H9 (cell line): ENCODE measurements around the gene SKAP1. TPM values are rescaled to one million over a fixed set of nuclear protein-coding genes. Genes with fewer than 3 reads are reported as not detected.

Experiments used
- DNase-seq: peaks from one replicate; pipeline ENCODE4 v3.0.0-alpha.2; 2017
- H2AFZ ChIP-seq: one replicate; pipeline ENCODE4 v1.6.1; 2013; ENCODE audit warnings: mild to moderate bottlenecking, low read length, control low read depth, moderate library complexity
- H2AK5ac ChIP-seq: 2 replicates; pipeline ENCODE4 v1.6.1; 2013; ENCODE audit warnings: low read length, control low read depth, mixed read lengths; ENCODE audit not compliant: insufficient read length
- H2BK120ac ChIP-seq: one replicate; pipeline ENCODE4 v1.6.1; 2013; ENCODE audit warnings: low read depth, mild to moderate bottlenecking, low read length, control low read depth, inconsistent platforms; ENCODE audit not compliant: poor library complexity, severe bottlenecking
- H2BK12ac ChIP-seq: 2 replicates; pipeline ENCODE4 v1.6.1; 2013; ENCODE audit warnings: low read length, control low read depth, mixed read lengths, low read depth; ENCODE audit not compliant: insufficient read length
- H2BK15ac ChIP-seq: 2 replicates; pipeline ENCODE4 v1.6.1; 2013; ENCODE audit warnings: low read depth, low read length, control low read depth
- H2BK20ac ChIP-seq: one replicate; pipeline ENCODE4 v1.6.1; 2013; ENCODE audit warnings: low read depth, mild to moderate bottlenecking, low read length, control low read depth, inconsistent platforms; ENCODE audit not compliant: poor library complexity, severe bottlenecking
- H2BK5ac ChIP-seq: 2 replicates; pipeline ENCODE4 v1.6.1; 2013; ENCODE audit warnings: low read length, control low read depth, mixed read lengths; ENCODE audit not compliant: insufficient read length
- H3K14ac ChIP-seq: 2 replicates; pipeline ENCODE4 v1.6.1; 2013; ENCODE audit warnings: low read length, control low read depth; ENCODE audit not compliant: insufficient read depth
- H3K18ac ChIP-seq: 2 replicates; pipeline ENCODE4 v1.6.1; 2013; ENCODE audit warnings: low read depth, mild to moderate bottlenecking, mixed read lengths, low read length, control low read depth; ENCODE audit not compliant: insufficient read length
- H3K23ac ChIP-seq: 2 replicates; pipeline ENCODE4 v1.6.1; 2013; ENCODE audit warnings: low read length, control low read depth, mixed read lengths, low read depth; ENCODE audit not compliant: insufficient read length
- H3K23me2 ChIP-seq: 2 replicates; pipeline ENCODE4 v1.6.1; 2013; ENCODE audit warnings: low read depth, mild to moderate bottlenecking, mixed read lengths, low read length, control low read depth; ENCODE audit not compliant: insufficient read length, poor library complexity, severe bottlenecking
- H3K27ac ChIP-seq: 2 replicates; pipeline ENCODE4 v1.5.1; 2013; ENCODE audit warnings: low read length, control low read depth, mixed read lengths, low read depth; ENCODE audit not compliant: insufficient read length
- H3K27me3 ChIP-seq: 2 replicates; pipeline ENCODE4 v1.6.1; 2013; ENCODE audit warnings: low read length, control low read depth, inconsistent platforms; ENCODE audit not compliant: insufficient read depth
- H3K4ac ChIP-seq: 2 replicates; pipeline ENCODE4 v1.6.1; 2013; ENCODE audit warnings: low read depth, mild to moderate bottlenecking, control low read depth, inconsistent platforms, low read length, moderate library complexity
- H3K4me1 ChIP-seq: 2 replicates; pipeline ENCODE4 v1.6.1; 2013; ENCODE audit warnings: low read length, control low read depth, inconsistent platforms; ENCODE audit not compliant: insufficient read depth
- H3K4me2 ChIP-seq: 2 replicates; pipeline ENCODE4 v1.6.1; 2013; ENCODE audit warnings: low read length, control low read depth, mixed read lengths; ENCODE audit not compliant: insufficient read length, insufficient read depth
- H3K56ac ChIP-seq: 2 replicates; pipeline ENCODE4 v1.6.1; 2013; ENCODE audit warnings: low read depth, mild to moderate bottlenecking, mixed read lengths, low read length, control low read depth; ENCODE audit not compliant: insufficient read length
- H3K79me1 ChIP-seq: 2 replicates; pipeline ENCODE4 v1.6.1; 2013; ENCODE audit warnings: low read depth, mild to moderate bottlenecking, moderate library complexity, low read length, control low read depth, inconsistent platforms; ENCODE audit not compliant: insufficient read depth, poor library complexity, severe bottlenecking
- H3K79me2 ChIP-seq: 2 replicates; pipeline ENCODE4 v1.6.1; 2013; ENCODE audit warnings: low read length, control low read depth, inconsistent platforms; ENCODE audit not compliant: insufficient read depth
- H3K9ac ChIP-seq: 2 replicates; pipeline ENCODE4 v1.6.1; 2013; ENCODE audit warnings: low read length, control low read depth, mixed read lengths; ENCODE audit not compliant: insufficient read length; ENCODE audit errors: extremely low read depth
- H3K9me3 ChIP-seq: one replicate; pipeline ENCODE4 v1.6.1; 2013; ENCODE audit warnings: low read depth, low read length, inconsistent platforms; ENCODE audit not compliant: control insufficient read depth
- H3T11ph ChIP-seq: one replicate; pipeline ENCODE4 v1.6.1; 2013; ENCODE audit warnings: mild to moderate bottlenecking, low read length, control low read depth, inconsistent platforms
- H4K20me1 ChIP-seq: one replicate; pipeline ENCODE4 v1.6.1; 2013; ENCODE audit not compliant: control insufficient read depth, insufficient read length, insufficient read depth
- H4K5ac ChIP-seq: 2 replicates; pipeline ENCODE4 v1.6.1; 2013; ENCODE audit warnings: low read depth, mild to moderate bottlenecking, mixed read lengths, low read length, control low read depth; ENCODE audit not compliant: insufficient read length
- H4K8ac ChIP-seq: replicated peaks from 2 replicates; pipeline ENCODE4 v1.6.1; 2013; ENCODE audit warnings: low read length, control low read depth, mixed read lengths, low read depth; ENCODE audit not compliant: insufficient read length
- H4K91ac ChIP-seq: 2 replicates; pipeline ENCODE4 v1.6.1; 2013; ENCODE audit warnings: low read depth, mild to moderate bottlenecking, moderate library complexity, mixed read lengths, low read length, control low read depth; ENCODE audit not compliant: insufficient read length
- H3K27ac Mint-ChIP-seq, 3 experiments: 2 replicates in 2 of 3; 3 replicates in 1 of 3; pipeline ENCODE4 v1.8.0; 2020 to 2021; ENCODE audit warnings: mixed read lengths in 3 of 3, mild to moderate bottlenecking in 1 of 3, moderate library complexity in 1 of 3
- H3K27me3 Mint-ChIP-seq: 2 replicates; pipeline ENCODE4 v1.8.0; 2021; ENCODE audit warnings: low read depth, mild to moderate bottlenecking, moderate library complexity, mixed read lengths
- H3K36me3 Mint-ChIP-seq, 3 experiments: 2 replicates in 2 of 3; 3 replicates in 1 of 3; pipeline ENCODE4 v1.8.0; 2020 to 2021; ENCODE audit warnings: low read depth in 3 of 3, mixed read lengths in 3 of 3; ENCODE audit not compliant: insufficient read depth in 1 of 3
- H3K4me1 Mint-ChIP-seq, 2 experiments: 2 replicates each; pipeline ENCODE4 v1.8.0; 2020; ENCODE audit warnings: mixed read lengths in 2 of 2
- H3K4me3 Mint-ChIP-seq, 2 experiments: 2 replicates in 1 of 2; 3 replicates in 1 of 2; pipeline ENCODE4 v1.8.0; 2020 to 2021; ENCODE audit warnings: mild to moderate bottlenecking in 2 of 2, mixed read lengths in 2 of 2, moderate library complexity in 1 of 2
- H3K9me3 Mint-ChIP-seq, 2 experiments: 2 replicates in 1 of 2; 3 replicates in 1 of 2; pipeline ENCODE4 v1.8.0; 2020; ENCODE audit warnings: mild to moderate bottlenecking in 2 of 2, mixed read lengths in 2 of 2, moderate library complexity in 1 of 2
- CTCF ChIP-seq: fragments of 200-600 bp; sonication (generic); conservative IDR thresholded peaks from 3 replicates; pipeline ENCODE4 v1.8.0; 2021; ENCODE audit warnings: antibody characterized with exemption, mild to moderate bottlenecking
- WGBS: extraction: QIAGEN DNeasy Blood & Tissue Kit; methylation state at CpG from one replicate; pipeline ENCODE4 v1.1.7; 2013; ENCODE audit warnings: missing lambda C conversion rate, low lambda C conversion rate, mixed read lengths; ENCODE audit not compliant: insufficient read length; ENCODE audit errors: extremely low coverage; 5-methylcytosine and 5-hydroxymethylcytosine counted together
- total RNA-seq: library from RNA; stranded (reverse); gene quantifications from 2 replicates; pipeline ENCODE4 v1.2.1, GENCODE V29; 2021

The SKAP1 gene
- total RNA-seq, 1 experiment from 2014 or later: not detected

GRCh38 chr17:48468299-48468698, 38.3 kb upstream of the SKAP1 start:
- no peaks in the 10 kb centered on the region for H3K9me3 Mint-ChIP-seq
- no peak overlapping the region for H2BK20ac ChIP-seq
- H3K56ac ChIP-seq: no peak overlapping the region
- peaks cover 7% of the 10 kb centered on the region for H3K4me1 ChIP-seq
- H3K9me3 ChIP-seq: no peaks in the 10 kb centered on the region
- H3K27me3 ChIP-seq: 0 out of 2 replicates have a peak, but pooled peaks cover 2% of the 10 kb centered on the region
- no peak overlapping the region for H2BK12ac ChIP-seq
- H3K36me3 Mint-ChIP-seq: no peaks in the 10 kb centered on the region
- H3K9ac ChIP-seq: no peak overlapping the region
- H2BK5ac ChIP-seq: no peak overlapping the region
- no peak overlapping the region for H2AFZ ChIP-seq
- no peak overlapping the region for H2BK15ac ChIP-seq
- no peak overlapping the region for H3K27ac ChIP-seq
- no peak overlapping the region for H3K4me3 Mint-ChIP-seq
- H3T11ph ChIP-seq: no peak overlapping the region
- no peak for DNase-seq
- H3K23ac ChIP-seq: no peak overlapping the region
- H4K8ac ChIP-seq: no peak overlapping the region
- H3K27ac Mint-ChIP-seq: no peak overlapping the region
- H3K18ac ChIP-seq: no peak overlapping the region
- no peak for TF ChIP-seq CTCF
- H3K4ac ChIP-seq: no peak overlapping the region
- no CpG with 5 or more reads among the region's 4 CpGs for whole genome bisulfite sequencing
- no peak overlapping the region for H2BK120ac ChIP-seq
- no peaks in the 10 kb centered on the region for H4K20me1 ChIP-seq
- peaks cover 18 to 28% of the 10 kb centered on the region in 2 experiments for H3K4me1 Mint-ChIP-seq
- H4K91ac ChIP-seq: no peak overlapping the region
- no peak overlapping the region for H4K5ac ChIP-seq
- peaks cover 73% of the 10 kb centered on the region for H3K27me3 Mint-ChIP-seq
- H3K79me2 ChIP-seq: no peaks in the 10 kb centered on the region
- H3K14ac ChIP-seq: no peak overlapping the region
- no peak overlapping the region for H2AK5ac ChIP-seq
- no peaks in the 10 kb centered on the region for H3K23me2 ChIP-seq
- no peaks in the 10 kb centered on the region for H3K79me1 ChIP-seq
- no peak overlapping the region for H3K4me2 ChIP-seq
